HCT116 (cell line): ENCODE results near the gene ZBTB6. TPM values are rescaled to one million over a fixed set of nuclear protein-coding genes. Genes with fewer than 3 reads are reported as not detected.

Experiments
- ATAC-seq: fragments of 200-7000 bp; cut with Tn5 transposase; 2 replicates; pipeline ENCODE4 v1.9.1; 2020; ENCODE audit warnings: mild to moderate bottlenecking, moderate library complexity
- BruUV-seq: library from RNA; stranded (reverse); fragments of 400-500 nt; replicated peaks from 2 replicates; lab custom pipeline; 2021; lab: Mats Ljungman, UMichigan
- CTCF ChIA-PET: fragments of 300-600 bp; sonication (Branson Sonifier 250); formaldehyde crosslinking; loops from one replicate; lab custom pipeline; 2021; ENCODE audit warnings: antibody characterized with exemption; lab: Charles Lee
- POLR2A ChIA-PET: fragments of 300-600, 350-600 bp; sonication (Branson Sonifier 250); formaldehyde crosslinking; loops from one replicate; lab custom pipeline; 2021; ENCODE audit warnings: antibody characterized with exemption; lab: Charles Lee
- RAD21 ChIA-PET, 2 experiments: fragments of 300-600 bp; sonication (Branson Sonifier 250); formaldehyde crosslinking; loops; one replicate each; lab custom pipeline; 2023; ENCODE audit warnings: low total read pairs in 2 of 2; ENCODE audit not compliant: uncharacterized antibody in 2 of 2, unreplicated experiment in 2 of 2, low non-redundant PET in 1 of 2; lab: Charles Lee
- DNase-seq: peaks from one replicate; pipeline ENCODE4 v3.0.0-alpha.2; 2010; ENCODE audit warnings: low read depth, low spot score
- H2AFZ ChIP-seq: fragments of 200-600 bp; shearing (Covaris generic), sonication (generic); 2 replicates; pipeline ENCODE4 v1.6.1; 2017; ENCODE audit warnings: low read depth, mixed run types, mixed read lengths, antibody characterized with exemption, low read length; ENCODE audit not compliant: poor library complexity, severe bottlenecking
- H3K27ac ChIP-seq: 2 replicates; pipeline ENCODE4 v1.5.1; 2012; ENCODE audit warnings: low read depth, low read length
- H3K27me3 ChIP-seq: fragments of 200-600 bp; sonication (generic); 2 replicates; pipeline ENCODE4 v1.6.1; 2016; ENCODE audit warnings: mixed run types, low read length, mixed read lengths; ENCODE audit not compliant: insufficient read depth
- H3K36me3 ChIP-seq, 2 experiments: fragments of 200-500 bp in 1 of 2; fragments of 200-600 bp in 1 of 2; sonication (Bioruptor generic) in 1 of 2; sonication (generic) in 1 of 2; 2 replicates each; pipeline versions ENCODE4 v1.5.1 to v1.6.1; 2014 to 2016; ENCODE audit warnings: low read length in 2 of 2, inconsistent platforms in 1 of 2, mixed read lengths in 1 of 2, mixed run types in 1 of 2; ENCODE audit not compliant: insufficient read depth in 2 of 2, control insufficient read depth in 1 of 2
- H3K4me1 ChIP-seq, 2 experiments: fragments of 200-600 bp in 1 of 2; sonication (generic) in 1 of 2; 2 replicates each; pipeline versions ENCODE4 v1.5.1 to v1.6.1; 2012 to 2017; ENCODE audit warnings: low read length in 2 of 2, inconsistent platforms in 1 of 2, mild to moderate bottlenecking in 1 of 2, mixed read lengths in 1 of 2, mixed run types in 1 of 2, moderate library complexity in 1 of 2; ENCODE audit not compliant: insufficient read depth in 2 of 2, control insufficient read depth in 1 of 2
- H3K4me2 ChIP-seq: fragments of 200-600 bp; sonication (generic); 2 replicates; pipeline ENCODE4 v1.6.1; 2017; ENCODE audit warnings: mixed run types, low read length, mixed read lengths
- H3K4me3 ChIP-seq, 2 experiments: fragments of 200-600 bp in 1 of 2; sonication (generic) in 1 of 2; replicated peaks in 1 of 2; 2 replicates each; pipeline ENCODE4 v1.5.1; 2011 to 2016; ENCODE audit warnings: low read length in 2 of 2, control low read depth in 1 of 2, low read depth in 1 of 2, mild to moderate bottlenecking in 1 of 2, mixed read lengths in 1 of 2, mixed run types in 1 of 2
- H3K79me2 ChIP-seq: fragments of 200-600 bp; sonication (generic); 2 replicates; pipeline ENCODE4 v1.6.1; 2017; ENCODE audit warnings: mild to moderate bottlenecking, mixed run types, low read length, moderate library complexity, mixed read lengths; ENCODE audit not compliant: insufficient read depth
- H3K9ac ChIP-seq: fragments of 200-600 bp; sonication (generic); 2 replicates; pipeline ENCODE4 v1.6.1; 2016; ENCODE audit warnings: low read length, mixed read lengths
- H3K9me2 ChIP-seq: fragments of 200-600 bp; sonication (generic), shearing (Covaris generic); 2 replicates; pipeline ENCODE4 v1.6.1; 2017; ENCODE audit warnings: mixed run types, mild to moderate bottlenecking, moderate library complexity; ENCODE audit not compliant: insufficient read depth
- H3K9me3 ChIP-seq, 2 experiments: fragments of 200-500 bp in 1 of 2; fragments of 200-600 bp in 1 of 2; sonication (Bioruptor generic) in 1 of 2; sonication (generic) in 1 of 2; 2 replicates each; pipeline ENCODE4 v1.6.1; 2014 to 2017; ENCODE audit warnings: low read length in 2 of 2, mixed read lengths in 2 of 2, inconsistent platforms in 1 of 2, low read depth in 1 of 2, mild to moderate bottlenecking in 1 of 2, mixed run types in 1 of 2, moderate library complexity in 1 of 2; ENCODE audit not compliant: control insufficient read depth in 1 of 2, insufficient read depth in 1 of 2
- H4K20me1 ChIP-seq: fragments of 200-600 bp; sonication (generic), shearing (Covaris generic); 2 replicates; pipeline ENCODE4 v1.6.1; 2017; ENCODE audit warnings: mixed run types, mild to moderate bottlenecking, moderate library complexity; ENCODE audit not compliant: insufficient read depth
- CBX3 ChIP-seq: IDR thresholded peaks from 2 replicates; pipeline ENCODE4 v1.6.1; 2012; ENCODE audit warnings: low read depth
- CEBPB ChIP-seq: IDR thresholded peaks from 2 replicates; pipeline ENCODE4 v1.6.1; 2012; ENCODE audit warnings: low read depth
- EZH2phosphoT487 ChIP-seq: fragments of 200-600 bp; IDR thresholded peaks from 2 replicates; pipeline ENCODE4 v1.6.1; 2018; ENCODE audit warnings: antibody characterized with exemption, borderline replicate concordance
- POLR2A ChIP-seq: IDR thresholded peaks from 2 replicates; pipeline ENCODE4 v1.7.0; 2011; ENCODE audit warnings: borderline replicate concordance; ENCODE audit not compliant: insufficient read depth, insufficient read length; ENCODE audit errors: extremely low read depth
- POLR2AphosphoS5 ChIP-seq: IDR thresholded peaks from 2 replicates; pipeline ENCODE4 v1.6.1; 2011; ENCODE audit warnings: mild to moderate bottlenecking, low read depth, low read length, moderate library complexity
- SRF ChIP-seq: IDR thresholded peaks from 2 replicates; pipeline ENCODE4 v1.6.1; 2012; ENCODE audit warnings: low read depth
- TCF7L2 ChIP-seq: IDR thresholded peaks from 2 replicates; pipeline ENCODE4 v1.7.0; 2011; ENCODE audit warnings: borderline replicate concordance, inconsistent platforms; ENCODE audit not compliant: insufficient read depth, insufficient read length; ENCODE audit errors: extremely low read depth
- ZNF274 ChIP-seq: fragments of 200-500 bp; sonication (Bioruptor generic); IDR thresholded peaks from 2 replicates; pipeline ENCODE4 v1.6.1; 2014; ENCODE audit warnings: mild to moderate bottlenecking, low read depth, low read length, inconsistent platforms
- intact Hi-C: fragments of 100-400 bp; cut with micrococcal nuclease; formaldehyde crosslinking; loops from 2 replicates; pipeline ENCODE4 v1.10.0; 2022
- total RNA-seq: library from RNA; stranded (reverse); gene quantifications from one replicate; pipeline ENCODE4 v1.2.1, GENCODE V29; 2021; ENCODE audit not compliant: unreplicated experiment
- TF ChIP-seq, protein P1 (sequence below), 3 experiments: fragments of 200-600 bp in 1 of 3; sonication (generic) in 1 of 3; IDR thresholded peaks in 2 of 3; conservative IDR thresholded peaks in 1 of 3; 2 replicates each; pipeline ENCODE4 v1.5.1; 2012 to 2017; ENCODE audit warnings: low read depth in 2 of 3, low read length in 2 of 3, antibody characterized with exemption in 1 of 3, borderline replicate concordance in 1 of 3, control low read depth in 1 of 3, mild to moderate bottlenecking in 1 of 3, mixed read lengths in 1 of 3, mixed run types in 1 of 3, moderate library complexity in 1 of 3; ENCODE audit not compliant: insufficient read depth in 1 of 3
- TF ChIP-seq, protein P2 (sequence below): IDR thresholded peaks from 2 replicates; pipeline ENCODE4 v1.6.1; 2012; ENCODE audit warnings: low read depth

Gene ZBTB6
- total RNA-seq, 1 experiment from 2014 or later, result 12.3 TPM

DNA sequence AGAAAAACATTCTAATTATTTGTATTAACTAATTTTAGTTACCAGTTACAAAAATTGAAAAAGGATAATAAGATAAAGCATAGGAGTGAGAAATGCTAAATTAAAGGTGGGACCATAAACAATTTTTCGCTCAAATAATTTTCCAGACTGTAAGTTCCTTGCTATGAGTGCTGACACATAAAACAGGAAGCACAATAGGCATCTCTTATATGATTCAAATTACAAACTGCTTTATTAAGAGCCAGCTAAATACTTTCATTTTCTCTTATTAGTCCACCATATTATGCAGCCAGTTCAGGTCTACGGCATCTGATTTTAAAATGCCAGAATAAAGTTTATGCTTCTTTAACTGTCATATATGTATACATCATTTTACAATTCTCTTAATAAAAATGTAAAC, 12.3 kb downstream of the ZBTB6 start:
- H3K9ac ChIP-seq, result no peak overlapping the region
- no peak overlapping the region for H3K4me3 ChIP-seq
- BruUV-seq, result no TSS peak
- H4K20me1 ChIP-seq, result 0 out of 2 replicates have a peak, but pooled peaks cover 6% of the 10 kb centered on the region
- intact Hi-C loops, result loop anchor here (10.0 kb wide), 1 partner anchor 94 kb away; no protein-coding TSS in a partner anchor
- no peak for DNase-seq
- no peak for ATAC-seq
- H3K27me3 ChIP-seq, result no peaks in the 10 kb centered on the region
- H3K4me1 ChIP-seq, result peaks cover 0 to 16% of the 10 kb centered on the region in 2 experiments; a peak in 2 of 4 replicates
- no peak overlapping the region for H3K27ac ChIP-seq
- peaks cover 3 to 4% of the 10 kb centered on the region in 2 experiments; a peak in 3 of 4 replicates for H3K36me3 ChIP-seq
- RAD21 ChIA-PET, result no interaction called here
- TF ChIP-seq TCF7L2, result no peak
- H2AFZ ChIP-seq, result no peak overlapping the region
- H3K4me2 ChIP-seq, result no peak overlapping the region
- no peaks in the 10 kb centered on the region for H3K9me3 ChIP-seq
- no peaks in the 10 kb centered on the region for H3K9me2 ChIP-seq
- H3K79me2 ChIP-seq, result peaks cover 88% of the 10 kb centered on the region
- POLR2A ChIA-PET, result interaction anchor here (0.5 kb wide), 1 partner anchor 1753 kb away, joined by 3 read pairs; no protein-coding TSS in a partner anchor
- CTCF ChIA-PET, result no interaction called here

DNA sequence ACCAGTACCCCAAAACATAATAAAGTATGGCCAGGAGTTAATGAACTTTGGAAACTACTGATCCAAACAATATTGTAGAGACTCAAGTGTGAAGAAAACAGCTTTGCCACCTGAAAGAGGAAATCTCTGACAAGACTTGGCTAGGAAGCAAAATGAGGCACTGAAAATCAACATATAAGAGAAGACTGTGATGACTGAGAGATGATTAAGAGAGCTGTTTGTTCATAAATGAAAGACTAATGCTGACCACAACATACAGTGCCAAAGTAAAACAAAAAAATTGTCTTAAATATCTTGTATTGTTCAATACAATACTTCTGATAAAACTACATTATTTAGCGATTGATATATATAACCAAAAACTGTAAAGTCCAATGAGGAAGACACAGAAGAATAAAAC, 15.2 kb downstream of the ZBTB6 start:
- ChIA-PET RAD21 (no interaction called here), CTCF (no interaction called here), POLR2A (no interaction called here)
- Histone ChIP-seq H3K36me3 (peaks cover 6 to 12% of the 10 kb centered on the region in 2 experiments; a peak in 3 of 4 replicates), H3K4me3 (no peak overlapping the region), H3K9me3 (no peaks in the 10 kb centered on the region), H3K4me1 (peaks cover 0 to under 1% of the 10 kb centered on the region in 2 experiments; a peak in 2 of 4 replicates), H4K20me1 (0 out of 2 replicates have a peak, but pooled peaks cover 6% of the 10 kb centered on the region), H2AFZ (no peak overlapping the region), H3K9ac (no peak overlapping the region), H3K9me2 (no peaks in the 10 kb centered on the region), H3K79me2 (peaks cover 86% of the 10 kb centered on the region), H3K27ac (no peak overlapping the region), H3K27me3 (no peaks in the 10 kb centered on the region), H3K4me2 (no peak overlapping the region)
- TF ChIP-seq EZH2phosphoT487 (no peak), POLR2AphosphoS5 (no peak), ZNF274 (no peak), POLR2A (no peak), CBX3 (no peak), SRF (no peak), CEBPB (no peak), TCF7L2 (no peak)
- TF ChIP-seq, protein P1, sequence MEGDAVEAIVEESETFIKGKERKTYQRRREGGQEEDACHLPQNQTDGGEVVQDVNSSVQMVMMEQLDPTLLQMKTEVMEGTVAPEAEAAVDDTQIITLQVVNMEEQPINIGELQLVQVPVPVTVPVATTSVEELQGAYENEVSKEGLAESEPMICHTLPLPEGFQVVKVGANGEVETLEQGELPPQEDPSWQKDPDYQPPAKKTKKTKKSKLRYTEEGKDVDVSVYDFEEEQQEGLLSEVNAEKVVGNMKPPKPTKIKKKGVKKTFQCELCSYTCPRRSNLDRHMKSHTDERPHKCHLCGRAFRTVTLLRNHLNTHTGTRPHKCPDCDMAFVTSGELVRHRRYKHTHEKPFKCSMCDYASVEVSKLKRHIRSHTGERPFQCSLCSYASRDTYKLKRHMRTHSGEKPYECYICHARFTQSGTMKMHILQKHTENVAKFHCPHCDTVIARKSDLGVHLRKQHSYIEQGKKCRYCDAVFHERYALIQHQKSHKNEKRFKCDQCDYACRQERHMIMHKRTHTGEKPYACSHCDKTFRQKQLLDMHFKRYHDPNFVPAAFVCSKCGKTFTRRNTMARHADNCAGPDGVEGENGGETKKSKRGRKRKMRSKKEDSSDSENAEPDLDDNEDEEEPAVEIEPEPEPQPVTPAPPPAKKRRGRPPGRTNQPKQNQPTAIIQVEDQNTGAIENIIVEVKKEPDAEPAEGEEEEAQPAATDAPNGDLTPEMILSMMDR (IDR thresholded peaks at IDR 0.05 in 2 of 3, conservative IDR thresholded peaks at IDR 0.05 in 1 of 3; ENCODE audit: borderline replicate concordance in 1 of 3, insufficient read depth in 1 of 3, low read depth in 2 of 3, low read length in 2 of 3), result no peak
- TF ChIP-seq, protein P2, sequence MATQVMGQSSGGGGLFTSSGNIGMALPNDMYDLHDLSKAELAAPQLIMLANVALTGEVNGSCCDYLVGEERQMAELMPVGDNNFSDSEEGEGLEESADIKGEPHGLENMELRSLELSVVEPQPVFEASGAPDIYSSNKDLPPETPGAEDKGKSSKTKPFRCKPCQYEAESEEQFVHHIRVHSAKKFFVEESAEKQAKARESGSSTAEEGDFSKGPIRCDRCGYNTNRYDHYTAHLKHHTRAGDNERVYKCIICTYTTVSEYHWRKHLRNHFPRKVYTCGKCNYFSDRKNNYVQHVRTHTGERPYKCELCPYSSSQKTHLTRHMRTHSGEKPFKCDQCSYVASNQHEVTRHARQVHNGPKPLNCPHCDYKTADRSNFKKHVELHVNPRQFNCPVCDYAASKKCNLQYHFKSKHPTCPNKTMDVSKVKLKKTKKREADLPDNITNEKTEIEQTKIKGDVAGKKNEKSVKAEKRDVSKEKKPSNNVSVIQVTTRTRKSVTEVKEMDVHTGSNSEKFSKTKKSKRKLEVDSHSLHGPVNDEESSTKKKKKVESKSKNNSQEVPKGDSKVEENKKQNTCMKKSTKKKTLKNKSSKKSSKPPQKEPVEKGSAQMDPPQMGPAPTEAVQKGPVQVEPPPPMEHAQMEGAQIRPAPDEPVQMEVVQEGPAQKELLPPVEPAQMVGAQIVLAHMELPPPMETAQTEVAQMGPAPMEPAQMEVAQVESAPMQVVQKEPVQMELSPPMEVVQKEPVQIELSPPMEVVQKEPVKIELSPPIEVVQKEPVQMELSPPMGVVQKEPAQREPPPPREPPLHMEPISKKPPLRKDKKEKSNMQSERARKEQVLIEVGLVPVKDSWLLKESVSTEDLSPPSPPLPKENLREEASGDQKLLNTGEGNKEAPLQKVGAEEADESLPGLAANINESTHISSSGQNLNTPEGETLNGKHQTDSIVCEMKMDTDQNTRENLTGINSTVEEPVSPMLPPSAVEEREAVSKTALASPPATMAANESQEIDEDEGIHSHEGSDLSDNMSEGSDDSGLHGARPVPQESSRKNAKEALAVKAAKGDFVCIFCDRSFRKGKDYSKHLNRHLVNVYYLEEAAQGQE, result no peak
- no TSS peak for BruUV-seq
- intact Hi-C loops, result no loop called here
- DNase-seq (no peak), ATAC-seq (no peak)
